H9 (cell line): Measurements from ENCODE around the gene MOCOS. TPM values are rescaled to one million over a fixed set of nuclear protein-coding genes. Genes with fewer than 3 reads are reported as not detected.

Experiments used
- DNase-seq: peaks from one replicate; pipeline ENCODE4 v3.0.0-alpha.2; 2017
- H2AFZ ChIP-seq: one replicate; pipeline ENCODE4 v1.6.1; 2013; ENCODE audit warnings: mild to moderate bottlenecking, low read length, control low read depth, moderate library complexity
- H2AK5ac ChIP-seq: 2 replicates; pipeline ENCODE4 v1.6.1; 2013; ENCODE audit warnings: low read length, control low read depth, mixed read lengths; ENCODE audit not compliant: insufficient read length
- H2BK120ac ChIP-seq: one replicate; pipeline ENCODE4 v1.6.1; 2013; ENCODE audit warnings: low read depth, mild to moderate bottlenecking, low read length, control low read depth, inconsistent platforms; ENCODE audit not compliant: poor library complexity, severe bottlenecking
- H2BK12ac ChIP-seq: 2 replicates; pipeline ENCODE4 v1.6.1; 2013; ENCODE audit warnings: low read length, control low read depth, mixed read lengths, low read depth; ENCODE audit not compliant: insufficient read length
- H2BK15ac ChIP-seq: 2 replicates; pipeline ENCODE4 v1.6.1; 2013; ENCODE audit warnings: low read depth, low read length, control low read depth
- H2BK20ac ChIP-seq: one replicate; pipeline ENCODE4 v1.6.1; 2013; ENCODE audit warnings: low read depth, mild to moderate bottlenecking, low read length, control low read depth, inconsistent platforms; ENCODE audit not compliant: poor library complexity, severe bottlenecking
- H2BK5ac ChIP-seq: 2 replicates; pipeline ENCODE4 v1.6.1; 2013; ENCODE audit warnings: low read length, control low read depth, mixed read lengths; ENCODE audit not compliant: insufficient read length
- H3K14ac ChIP-seq: 2 replicates; pipeline ENCODE4 v1.6.1; 2013; ENCODE audit warnings: low read length, control low read depth; ENCODE audit not compliant: insufficient read depth
- H3K18ac ChIP-seq: 2 replicates; pipeline ENCODE4 v1.6.1; 2013; ENCODE audit warnings: low read depth, mild to moderate bottlenecking, mixed read lengths, low read length, control low read depth; ENCODE audit not compliant: insufficient read length
- H3K23ac ChIP-seq: 2 replicates; pipeline ENCODE4 v1.6.1; 2013; ENCODE audit warnings: low read length, control low read depth, mixed read lengths, low read depth; ENCODE audit not compliant: insufficient read length
- H3K23me2 ChIP-seq: 2 replicates; pipeline ENCODE4 v1.6.1; 2013; ENCODE audit warnings: low read depth, mild to moderate bottlenecking, mixed read lengths, low read length, control low read depth; ENCODE audit not compliant: insufficient read length, poor library complexity, severe bottlenecking
- H3K27ac ChIP-seq: 2 replicates; pipeline ENCODE4 v1.5.1; 2013; ENCODE audit warnings: low read length, control low read depth, mixed read lengths, low read depth; ENCODE audit not compliant: insufficient read length
- H3K27me3 ChIP-seq: 2 replicates; pipeline ENCODE4 v1.6.1; 2013; ENCODE audit warnings: low read length, control low read depth, inconsistent platforms; ENCODE audit not compliant: insufficient read depth
- H3K4ac ChIP-seq: 2 replicates; pipeline ENCODE4 v1.6.1; 2013; ENCODE audit warnings: low read depth, mild to moderate bottlenecking, control low read depth, inconsistent platforms, low read length, moderate library complexity
- H3K4me1 ChIP-seq: 2 replicates; pipeline ENCODE4 v1.6.1; 2013; ENCODE audit warnings: low read length, control low read depth, inconsistent platforms; ENCODE audit not compliant: insufficient read depth
- H3K4me2 ChIP-seq: 2 replicates; pipeline ENCODE4 v1.6.1; 2013; ENCODE audit warnings: low read length, control low read depth, mixed read lengths; ENCODE audit not compliant: insufficient read length, insufficient read depth
- H3K56ac ChIP-seq: 2 replicates; pipeline ENCODE4 v1.6.1; 2013; ENCODE audit warnings: low read depth, mild to moderate bottlenecking, mixed read lengths, low read length, control low read depth; ENCODE audit not compliant: insufficient read length
- H3K79me1 ChIP-seq: 2 replicates; pipeline ENCODE4 v1.6.1; 2013; ENCODE audit warnings: low read depth, mild to moderate bottlenecking, moderate library complexity, low read length, control low read depth, inconsistent platforms; ENCODE audit not compliant: insufficient read depth, poor library complexity, severe bottlenecking
- H3K79me2 ChIP-seq: 2 replicates; pipeline ENCODE4 v1.6.1; 2013; ENCODE audit warnings: low read length, control low read depth, inconsistent platforms; ENCODE audit not compliant: insufficient read depth
- H3K9ac ChIP-seq: 2 replicates; pipeline ENCODE4 v1.6.1; 2013; ENCODE audit warnings: low read length, control low read depth, mixed read lengths; ENCODE audit not compliant: insufficient read length; ENCODE audit errors: extremely low read depth
- H3K9me3 ChIP-seq: one replicate; pipeline ENCODE4 v1.6.1; 2013; ENCODE audit warnings: low read depth, low read length, inconsistent platforms; ENCODE audit not compliant: control insufficient read depth
- H3T11ph ChIP-seq: one replicate; pipeline ENCODE4 v1.6.1; 2013; ENCODE audit warnings: mild to moderate bottlenecking, low read length, control low read depth, inconsistent platforms
- H4K20me1 ChIP-seq: one replicate; pipeline ENCODE4 v1.6.1; 2013; ENCODE audit not compliant: control insufficient read depth, insufficient read length, insufficient read depth
- H4K5ac ChIP-seq: 2 replicates; pipeline ENCODE4 v1.6.1; 2013; ENCODE audit warnings: low read depth, mild to moderate bottlenecking, mixed read lengths, low read length, control low read depth; ENCODE audit not compliant: insufficient read length
- H4K8ac ChIP-seq: replicated peaks from 2 replicates; pipeline ENCODE4 v1.6.1; 2013; ENCODE audit warnings: low read length, control low read depth, mixed read lengths, low read depth; ENCODE audit not compliant: insufficient read length
- H4K91ac ChIP-seq: 2 replicates; pipeline ENCODE4 v1.6.1; 2013; ENCODE audit warnings: low read depth, mild to moderate bottlenecking, moderate library complexity, mixed read lengths, low read length, control low read depth; ENCODE audit not compliant: insufficient read length
- H3K27ac Mint-ChIP-seq, 3 experiments: 2 replicates in 2 of 3; 3 replicates in 1 of 3; pipeline ENCODE4 v1.8.0; 2020 to 2021; ENCODE audit warnings: mixed read lengths in 3 of 3, mild to moderate bottlenecking in 1 of 3, moderate library complexity in 1 of 3
- H3K27me3 Mint-ChIP-seq: 2 replicates; pipeline ENCODE4 v1.8.0; 2021; ENCODE audit warnings: low read depth, mild to moderate bottlenecking, moderate library complexity, mixed read lengths
- H3K36me3 Mint-ChIP-seq, 3 experiments: 2 replicates in 2 of 3; 3 replicates in 1 of 3; pipeline ENCODE4 v1.8.0; 2020 to 2021; ENCODE audit warnings: low read depth in 3 of 3, mixed read lengths in 3 of 3; ENCODE audit not compliant: insufficient read depth in 1 of 3
- H3K4me1 Mint-ChIP-seq, 2 experiments: 2 replicates each; pipeline ENCODE4 v1.8.0; 2020; ENCODE audit warnings: mixed read lengths in 2 of 2
- H3K4me3 Mint-ChIP-seq, 2 experiments: 2 replicates in 1 of 2; 3 replicates in 1 of 2; pipeline ENCODE4 v1.8.0; 2020 to 2021; ENCODE audit warnings: mild to moderate bottlenecking in 2 of 2, mixed read lengths in 2 of 2, moderate library complexity in 1 of 2
- H3K9me3 Mint-ChIP-seq, 2 experiments: 2 replicates in 1 of 2; 3 replicates in 1 of 2; pipeline ENCODE4 v1.8.0; 2020; ENCODE audit warnings: mild to moderate bottlenecking in 2 of 2, mixed read lengths in 2 of 2, moderate library complexity in 1 of 2
- WGBS: extraction: QIAGEN DNeasy Blood & Tissue Kit; methylation state at CpG from one replicate; pipeline ENCODE4 v1.1.7; 2013; ENCODE audit warnings: missing lambda C conversion rate, low lambda C conversion rate, mixed read lengths; ENCODE audit not compliant: insufficient read length; ENCODE audit errors: extremely low coverage; 5-methylcytosine and 5-hydroxymethylcytosine counted together
- total RNA-seq: library from RNA; stranded (reverse); gene quantifications from 2 replicates; pipeline ENCODE4 v1.2.1, GENCODE V29; 2021
- TF ChIP-seq, protein P1 (sequence below): fragments of 200-600 bp; sonication (generic); conservative IDR thresholded peaks from 3 replicates; pipeline ENCODE4 v1.8.0; 2021; ENCODE audit warnings: antibody characterized with exemption, mild to moderate bottlenecking

The MOCOS gene
- total RNA-seq, 1 experiment from 2014 or later: 6.0 TPM

DNA sequence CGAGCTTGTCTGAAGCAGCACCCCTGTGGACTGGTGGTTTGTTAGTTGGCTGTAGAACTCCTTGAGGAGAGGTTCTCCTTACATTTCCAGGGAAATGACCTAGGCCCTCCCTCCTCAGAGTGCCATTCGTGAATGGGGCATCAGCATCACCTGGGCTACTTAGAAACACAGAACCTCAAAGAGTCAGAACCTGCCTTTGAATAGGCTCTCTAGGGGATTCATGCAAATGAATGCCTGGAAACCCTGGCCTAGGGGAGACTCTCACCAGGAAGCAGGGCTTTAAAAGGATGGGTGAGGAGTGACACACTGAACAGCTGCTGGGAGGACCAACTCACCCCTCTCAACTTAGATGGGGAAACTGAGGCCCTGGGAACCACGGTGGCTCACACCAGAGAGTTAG, 2.1 kb upstream of the MOCOS start:
- H3K4me1 ChIP-seq: peaks cover 4% of the 10 kb centered on the region; the same call in 1 of the 2 replicates
- H2BK5ac ChIP-seq: no peak overlapping the region
- H2BK12ac ChIP-seq: no peak overlapping the region
- no peak overlapping the region for H2BK120ac ChIP-seq
- no peak overlapping the region for H3K4me2 ChIP-seq
- H3K18ac ChIP-seq: no peak overlapping the region
- H3K36me3 Mint-ChIP-seq: peaks cover 0 to 1% (median 0%) of the 10 kb centered on the region in 3 experiments; a peak in 1 of 7 replicates
- H4K91ac ChIP-seq: no peak overlapping the region
- no peaks in the 10 kb centered on the region for H3K9me3 ChIP-seq
- H3K27me3 ChIP-seq: peaks cover 5% of the 10 kb centered on the region; the same call in 1 of the 2 replicates
- no peak overlapping the region for H3T11ph ChIP-seq
- H4K5ac ChIP-seq: no peak overlapping the region
- no peak overlapping the region for H2BK15ac ChIP-seq
- peaks cover 53% of the 10 kb centered on the region for H3K27me3 Mint-ChIP-seq
- H3K9me3 Mint-ChIP-seq: no peaks in the 10 kb centered on the region; a peak in 1 of 5 replicates
- WGBS: no CpG with 5 or more reads among the region's 3 CpGs
- no peak overlapping the region for H3K27ac ChIP-seq
- peaks cover 11% of the 10 kb centered on the region for H3K23me2 ChIP-seq
- H3K27ac Mint-ChIP-seq: no peak overlapping the region
- no peak overlapping the region for H3K56ac ChIP-seq
- no peak overlapping the region for H2AFZ ChIP-seq
- H3K23ac ChIP-seq: no peak overlapping the region
- no peak overlapping the region for H3K4me3 Mint-ChIP-seq
- no peaks in the 10 kb centered on the region for H3K79me1 ChIP-seq
- no peak overlapping the region for H4K8ac ChIP-seq
- no peak overlapping the region for H2BK20ac ChIP-seq
- no peak overlapping the region for H2AK5ac ChIP-seq
- no peak overlapping the region for H3K14ac ChIP-seq
- H3K9ac ChIP-seq: no peak overlapping the region
- peaks cover 3% of the 10 kb centered on the region; the same call in 1 of the 2 replicates for H3K79me2 ChIP-seq
- no peak overlapping the region for H3K4ac ChIP-seq
- H3K4me1 Mint-ChIP-seq: peaks cover 35 to 41% of the 10 kb centered on the region in 2 experiments
- DNase-seq: no peak
- H4K20me1 ChIP-seq: no peaks in the 10 kb centered on the region
- TF ChIP-seq, protein P1, sequence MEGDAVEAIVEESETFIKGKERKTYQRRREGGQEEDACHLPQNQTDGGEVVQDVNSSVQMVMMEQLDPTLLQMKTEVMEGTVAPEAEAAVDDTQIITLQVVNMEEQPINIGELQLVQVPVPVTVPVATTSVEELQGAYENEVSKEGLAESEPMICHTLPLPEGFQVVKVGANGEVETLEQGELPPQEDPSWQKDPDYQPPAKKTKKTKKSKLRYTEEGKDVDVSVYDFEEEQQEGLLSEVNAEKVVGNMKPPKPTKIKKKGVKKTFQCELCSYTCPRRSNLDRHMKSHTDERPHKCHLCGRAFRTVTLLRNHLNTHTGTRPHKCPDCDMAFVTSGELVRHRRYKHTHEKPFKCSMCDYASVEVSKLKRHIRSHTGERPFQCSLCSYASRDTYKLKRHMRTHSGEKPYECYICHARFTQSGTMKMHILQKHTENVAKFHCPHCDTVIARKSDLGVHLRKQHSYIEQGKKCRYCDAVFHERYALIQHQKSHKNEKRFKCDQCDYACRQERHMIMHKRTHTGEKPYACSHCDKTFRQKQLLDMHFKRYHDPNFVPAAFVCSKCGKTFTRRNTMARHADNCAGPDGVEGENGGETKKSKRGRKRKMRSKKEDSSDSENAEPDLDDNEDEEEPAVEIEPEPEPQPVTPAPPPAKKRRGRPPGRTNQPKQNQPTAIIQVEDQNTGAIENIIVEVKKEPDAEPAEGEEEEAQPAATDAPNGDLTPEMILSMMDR: no peak
